Endothelial cell of umbilical vein (primary cell): ENCODE measurements around the gene RBPJL. TPM values are rescaled to one million over a fixed set of nuclear protein-coding genes. Genes with fewer than 3 reads are reported as not detected.

ENCODE experiments used
- BruUV-seq: library from RNA; stranded (reverse); fragments of 400-500 nt; replicated peaks from 2 replicates; lab custom pipeline; 2021; lab: Mats Ljungman, UMichigan
- CTCF ChIA-PET: fragments of 300-600, 350-600 bp; sonication (Branson Sonifier 250); formaldehyde crosslinking; loops from one replicate; lab custom pipeline; 2021; ENCODE audit warnings: antibody characterized with exemption, inconsistent platforms; lab: Charles Lee
- POLR2A ChIA-PET: fragments of 300-600, 350-600 bp; sonication (Branson Sonifier 250); formaldehyde crosslinking; loops from one replicate; lab custom pipeline; 2021; ENCODE audit warnings: antibody characterized with exemption, inconsistent platforms; lab: Charles Lee
- DNase-seq: peaks from one replicate; pipeline ENCODE4 v3.0.0-alpha.2; 2011; ENCODE audit warnings: low read depth, low spot score
- FAIRE-seq: peaks from 2 replicates; lab custom pipeline; 2011; peaks lifted over from hg19 to GRCh38; lab: Jason Lieb, UNC
- H2AFZ ChIP-seq: 2 replicates; pipeline ENCODE4 v1.6.0; 2012; ENCODE audit warnings: low read depth, low read length, control low read depth, inconsistent platforms
- H3K27ac ChIP-seq: 2 replicates; pipeline ENCODE4 v1.5.1; 2011; ENCODE audit warnings: low read depth, mild to moderate bottlenecking, control low read depth, low read length, moderate library complexity; ENCODE audit not compliant: insufficient read depth
- H3K27me3 ChIP-seq, 2 experiments: 2 replicates each; pipeline versions ENCODE4 v1.6.0 to v1.6.1; 2011; ENCODE audit warnings: low read length in 2 of 2, mixed read lengths in 1 of 2; ENCODE audit not compliant: control insufficient read depth in 2 of 2, insufficient read depth in 2 of 2
- H3K36me3 ChIP-seq, 2 experiments: 2 replicates in 1 of 2; 3 replicates in 1 of 2; pipeline ENCODE4 v1.5.1; 2011; ENCODE audit warnings: low read length in 2 of 2, mild to moderate bottlenecking in 1 of 2, moderate library complexity in 1 of 2; ENCODE audit not compliant: control insufficient read depth in 2 of 2, insufficient read depth in 2 of 2; ENCODE audit errors: extremely low read depth in 1 of 2
- H3K4me1 ChIP-seq: 3 replicates; pipeline ENCODE4 v1.5.1; 2011; ENCODE audit warnings: mild to moderate bottlenecking, low read length; ENCODE audit not compliant: control insufficient read depth, insufficient read depth; ENCODE audit errors: extremely low read depth
- H3K4me2 ChIP-seq: 2 replicates; pipeline ENCODE4 v1.6.1; 2011; ENCODE audit warnings: low read length, control low read depth, mixed read lengths; ENCODE audit not compliant: insufficient read depth
- H3K4me3 ChIP-seq, 3 experiments: fragments of 200-600 bp in 1 of 3; sonication (generic), shearing (Covaris generic) in 1 of 3; replicated peaks in 1 of 3; 2 replicates each; pipeline ENCODE4 v1.5.1; 2011 to 2016; ENCODE audit warnings: control low read depth in 3 of 3, low read length in 3 of 3, mild to moderate bottlenecking in 2 of 3, inconsistent platforms in 1 of 3, low read depth in 1 of 3, moderate library complexity in 1 of 3; ENCODE audit not compliant: insufficient read depth in 1 of 3
- H3K79me2 ChIP-seq: 2 replicates; pipeline ENCODE4 v1.6.0; 2012; ENCODE audit warnings: low read length, inconsistent platforms; ENCODE audit not compliant: control insufficient read depth, insufficient read depth
- H3K9ac ChIP-seq: replicated peaks from 2 replicates; pipeline ENCODE3; 2011; ENCODE audit warnings: low read length, control low read depth; ENCODE audit not compliant: insufficient read depth; ENCODE audit errors: extremely low read depth
- H3K9me1 ChIP-seq: replicated peaks from 3 replicates; pipeline ENCODE4 v1.6.0; 2011; ENCODE audit warnings: mild to moderate bottlenecking, low read length; ENCODE audit not compliant: control insufficient read depth, insufficient read depth; ENCODE audit errors: extremely low read depth
- H3K9me3 ChIP-seq: replicated peaks from 2 replicates; pipeline ENCODE4 v1.5.1; 2012; ENCODE audit warnings: low read length, inconsistent platforms; ENCODE audit not compliant: control insufficient read depth, insufficient read depth
- H4K20me1 ChIP-seq: replicated peaks from 2 replicates; pipeline ENCODE3; 2011; ENCODE audit warnings: mild to moderate bottlenecking, low read length; ENCODE audit not compliant: control insufficient read depth, insufficient read depth; ENCODE audit errors: extremely low read depth
- GATA2 ChIP-seq: IDR thresholded peaks from 2 replicates; pipeline ENCODE4 v1.7.0; 2011; ENCODE audit warnings: low read depth, mild to moderate bottlenecking, moderate library complexity, mixed read lengths, low read length; ENCODE audit not compliant: insufficient read length, insufficient read depth
- JUN ChIP-seq: IDR thresholded peaks from 2 replicates; pipeline ENCODE4 v1.6.1; 2011; ENCODE audit warnings: borderline replicate concordance, low read depth; ENCODE audit not compliant: insufficient read length, insufficient read depth
- MAX ChIP-seq: IDR thresholded peaks from 2 replicates; pipeline ENCODE4 v1.6.1; 2011; ENCODE audit not compliant: insufficient read depth, insufficient read length
- POLR2AphosphoS5 ChIP-seq: IDR thresholded peaks from 2 replicates; pipeline ENCODE4 v1.6.1; 2012; ENCODE audit warnings: low read depth, mild to moderate bottlenecking, control low read depth, low read length, moderate library complexity; ENCODE audit not compliant: insufficient read depth
- dilution Hi-C: fragments of 300-500 bp; cut with MboI; formaldehyde crosslinking; loops from one replicate; pipeline ENCODE4 v1.15.0; 2019; ENCODE audit warnings: low sequenced_read_pairs; ENCODE audit not compliant: extremely low pct_ligation_motif_present
- intact Hi-C: fragments of 100-400 bp; cut with micrococcal nuclease; formaldehyde crosslinking; loops from one replicate; pipeline ENCODE4 v1.10.0; 2022
- polyA plus RNA-seq, 4 experiments: library from polyadenylated mRNA; depleted of rRNA in 3 of 4; stranded (reverse) in 3 of 4; unstranded in 1 of 4; fragments of >200 nt; gene quantifications; 2 replicates each; pipeline versions ENCODE4 v1.2.1 to v1.2.3, GENCODE V29; 2011 to 2012; ENCODE audit warnings: missing spikeins in 1 of 4
- total RNA-seq: library from RNA; stranded (reverse); gene quantifications from 2 replicates; pipeline ENCODE4 v1.2.3, GENCODE V29; 2021

RBPJL gene
- total and polyA plus RNA-seq, 2 donors (not counting 3 experiments of a cell fraction or from before 2014, with no cell fraction given), result not detected

DNA sequence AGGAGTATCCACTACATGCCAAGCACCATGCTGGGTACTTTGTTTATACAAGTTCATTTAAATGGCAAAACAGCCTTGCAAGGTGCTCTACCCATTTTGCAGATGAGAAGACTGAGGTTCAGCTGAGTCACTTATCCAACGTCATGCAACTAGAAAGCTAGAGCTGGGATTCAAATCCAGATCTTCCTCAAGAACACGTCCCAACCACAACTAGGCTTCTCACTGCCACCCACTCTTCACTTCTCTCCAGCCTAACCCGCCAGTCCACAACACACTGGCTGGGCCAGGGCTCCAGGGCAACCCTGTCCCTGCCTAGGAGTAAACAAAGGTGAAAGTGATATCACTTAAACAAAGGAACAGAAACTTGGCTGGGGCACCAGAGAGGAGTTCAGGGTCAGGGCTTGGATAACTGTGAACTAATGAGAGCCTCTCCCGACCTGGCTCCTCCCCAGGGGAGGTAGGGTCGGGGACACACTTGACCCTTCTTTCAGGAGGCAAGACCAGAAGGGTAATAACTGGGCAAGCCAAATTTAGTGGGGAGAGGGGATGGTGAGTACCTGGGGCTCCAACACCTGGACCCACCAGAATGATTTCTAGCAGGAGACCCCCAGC, 33.7 kb downstream of the RBPJL start:
- intact Hi-C loops (loop anchor here (10.0 kb wide), 1 partner anchor 574 kb away; the partner anchor contains the start of gene PLTP), dilution Hi-C loops (no loop called here)
- Histone ChIP-seq H3K27ac (no peak overlapping the region), H3K4me3 (no peak overlapping the region), H2AFZ (no peak overlapping the region), H3K27me3 (no peaks in the 10 kb centered on the region), H4K20me1 (no peaks in the 10 kb centered on the region), H3K4me2 (no peak overlapping the region), H3K79me2 (peaks cover 73% of the 10 kb centered on the region), H3K9me1 (no peaks in the 10 kb centered on the region), H3K9ac (no peak overlapping the region), H3K9me3 (no peaks in the 10 kb centered on the region), H3K4me1 (peaks cover 55% of the 10 kb centered on the region), H3K36me3 (peaks cover 0 to 3% of the 10 kb centered on the region in 2 experiments)
- no TSS peak for BruUV-seq
- FAIRE-seq (no peak), DNase-seq (no peak)
- ChIA-PET CTCF (interaction anchor here (1.1 kb wide), 1 partner anchor 96 kb away, joined by 3 read pairs; no protein-coding TSS in a partner anchor), POLR2A (no interaction called here)
- TF ChIP-seq POLR2AphosphoS5, result no peak
- no peak for TF ChIP-seq JUN
- TF ChIP-seq MAX, result no peak

DNA sequence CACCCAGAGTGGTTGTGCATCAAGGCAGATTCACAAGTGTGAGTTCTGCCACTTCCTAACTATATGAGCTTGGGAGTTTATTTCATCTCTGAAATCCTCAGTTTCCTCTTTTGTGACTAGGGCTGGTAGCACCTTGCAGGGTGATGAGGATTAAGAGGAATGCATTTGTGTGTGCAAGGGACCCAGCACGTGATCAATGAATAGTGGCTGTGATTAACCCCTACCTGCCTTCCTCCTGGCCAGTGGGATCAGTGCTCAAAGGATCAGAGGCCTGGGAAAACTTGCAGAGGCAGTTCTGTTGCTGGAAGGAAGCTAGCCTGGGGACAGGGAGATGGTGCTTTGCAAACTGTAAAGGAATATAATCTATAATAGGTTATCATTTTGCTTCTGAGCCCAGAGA, 34.3 kb downstream of the RBPJL start:
- POLR2A ChIA-PET, result no interaction called here
- FAIRE-seq, result no peak
- Histone ChIP-seq H3K4me2 (no peak overlapping the region), H4K20me1 (no peaks in the 10 kb centered on the region), H3K79me2 (peaks cover 78% of the 10 kb centered on the region), H3K36me3 (peaks cover 0 to 3% of the 10 kb centered on the region in 2 experiments), H3K27ac (no peak overlapping the region), H3K27me3 (no peaks in the 10 kb centered on the region), H3K9ac (no peak overlapping the region), H2AFZ (no peak overlapping the region), H3K4me1 (peaks cover 61% of the 10 kb centered on the region), H3K9me3 (no peaks in the 10 kb centered on the region), H3K4me3 (no peak overlapping the region), H3K9me1 (no peaks in the 10 kb centered on the region)
- intact Hi-C loops, result loop anchor here (10.0 kb wide), 1 partner anchor 574 kb away; the partner anchor contains the start of gene PLTP
- TF ChIP-seq GATA2, result no peak
- no peak for TF ChIP-seq JUN
- no peak for TF ChIP-seq MAX
- TF ChIP-seq POLR2AphosphoS5, result no peak
- DNase-seq, result no peak
- CTCF ChIA-PET, result interaction anchor here (1.1 to 1.4 kb wide), 4 partner anchors 12 to 96 kb away, joined by 3 to 4 read pairs (median 3); no protein-coding TSS in a partner anchor
- BruUV-seq, result no TSS peak
- dilution Hi-C loops, result no loop called here
